Lung microvascular endothelial cell (primary cell): Measurements from ENCODE around the gene KCNC2. TPM values are rescaled to one million over a fixed set of nuclear protein-coding genes. Genes with fewer than 3 reads are reported as not detected.

Source experiments
- DNase-seq, 2 donors: peaks; one replicate each; pipeline versions ENCODE4 v3.0.0 to v3.0.0-alpha.2; 2010; ENCODE audit warnings: low read depth in 2 of 2
- total RNA-seq: library from RNA; depleted of rRNA; stranded (reverse); fragments of >200 nt; gene quantifications from 2 replicates; pipeline ENCODE4 v1.2.1, GENCODE V29; 2014

The KCNC2 gene
- total RNA-seq, 1 donor from 2014 or later: not detected

- DNase-seq: no peak
These were observed 48.2 kb downstream of the KCNC2 start for GRCh38 chr12:75161488-75161887.

GRCh38 chr12:75157385-75157784, 52.3 kb downstream of the KCNC2 start:
- no peak for DNase-seq

GRCh38 chr12:75155962-75156361, 53.7 kb downstream of the KCNC2 start:
- DNase-seq: no peak

GRCh38 chr12:75154388-75154787, 55.3 kb downstream of the KCNC2 start:
- no peak for DNase-seq

- no peak for DNase-seq
These were observed 70.4 kb downstream of the KCNC2 start for GRCh38 chr12:75139196-75139595.

GRCh38 chr12:75137896-75138295, 71.7 kb downstream of the KCNC2 start:
- DNase-seq: no peak

- DNase-seq: no peak
These were observed 74.6 kb downstream of the KCNC2 start for GRCh38 chr12:75135026-75135425.

- DNase-seq: no peak
These were observed 78.8 kb downstream of the KCNC2 start for GRCh38 chr12:75130811-75131210.

- DNase-seq: no peak
These were observed 80.4 kb downstream of the KCNC2 start for GRCh38 chr12:75129275-75129674.

- no peak for DNase-seq
These were observed 88.5 kb downstream of the KCNC2 start for GRCh38 chr12:75121036-75121705.

GRCh38 chr12:75120311-75120711, 89.3 kb downstream of the KCNC2 start:
- no peak for DNase-seq

- DNase-seq: no peak
These were observed 92.9 kb downstream of the KCNC2 start for GRCh38 chr12:75116646-75117198.

- DNase-seq: no peak
These were observed 93.9 kb downstream of the KCNC2 start for GRCh38 chr12:75115748-75116147.

- DNase-seq: no peak
These were observed 105.8 kb downstream of the KCNC2 start for GRCh38 chr12:75103822-75104221.

GRCh38 chr12:75101781-75102180, 107.9 kb downstream of the KCNC2 start:
- DNase-seq: no peak

- no peak for DNase-seq
These were observed 110.4 kb downstream of the KCNC2 start for GRCh38 chr12:75099210-75099609.

GRCh38 chr12:75097003-75097402, 112.6 kb downstream of the KCNC2 start:
- DNase-seq: no peak

GRCh38 chr12:75087654-75088053, 122.0 kb downstream of the KCNC2 start:
- peak in 1 of 2 donors; percentile 2 for DNase-seq

- DNase-seq: no peak
These were observed 123.3 kb downstream of the KCNC2 start for GRCh38 chr12:75086091-75087038.

GRCh38 chr12:75081305-75081704, 128.3 kb downstream of the KCNC2 start:
- DNase-seq: no peak

- DNase-seq: no peak
These were observed 129.1 kb downstream of the KCNC2 start for GRCh38 chr12:75080582-75080981.

- DNase-seq: no peak
These were observed 144.2 kb downstream of the KCNC2 start for GRCh38 chr12:75065482-75065881.
